Transverse colon (tissue), 4 donors: ENCODE measurements around the gene IMP4. TPM values are rescaled to one million over a fixed set of nuclear protein-coding genes. Genes with fewer than 3 reads are reported as not detected.

Experiments used
- DNase-seq: peaks from one replicate; pipeline ENCODE4 v3.0.0-alpha.2; 2019
- H3K27ac ChIP-seq, 4 donors: fragments of 200-600 bp; sonication (generic); 2 replicates each; pipeline ENCODE4 v1.5.1; 2016 to 2018; ENCODE audit warnings: inconsistent platforms in 4 of 4
- H3K27me3 ChIP-seq: fragments of 200-600 bp; sonication (generic); 2 replicates; pipeline ENCODE4 v1.5.1; 2017; ENCODE audit warnings: inconsistent platforms
- H3K36me3 ChIP-seq, 4 donors: fragments of 200-600 bp; sonication (generic); 2 replicates each; pipeline ENCODE4 v1.5.1; 2017 to 2019; ENCODE audit warnings: inconsistent platforms in 4 of 4
- H3K4me1 ChIP-seq, 4 donors: fragments of 200-600 bp; sonication (generic); 2 replicates each; pipeline ENCODE4 v1.5.1; 2017 to 2020; ENCODE audit warnings: inconsistent platforms in 4 of 4
- H3K4me3 ChIP-seq, 4 donors: fragments of 200-600 bp; sonication (generic); 1 replicate in 1 of 4; 2 replicates in 3 of 4; pipeline versions ENCODE4 v1.5.1 to v1.6.1; 2017 to 2019; ENCODE audit warnings: inconsistent platforms in 4 of 4
- H3K9me3 ChIP-seq, 2 donors: fragments of 200-600 bp; sonication (generic); 2 replicates each; pipeline ENCODE4 v1.5.1; 2017 to 2019; ENCODE audit warnings: inconsistent platforms in 2 of 2
- EP300 ChIP-seq: sonication (generic); formaldehyde crosslinking; IDR thresholded peaks from one replicate; pipeline ENCODE4 v1.6.1; 2017; ENCODE audit warnings: antibody characterized with exemption, low read depth
- POLR2A ChIP-seq: fragments of 450-650 bp; IDR thresholded peaks from one replicate; pipeline ENCODE4 v1.6.1; 2016; ENCODE audit warnings: antibody characterized with exemption, mild to moderate bottlenecking, moderate library complexity
- POLR2AphosphoS5 ChIP-seq, 3 donors: sonication (generic); formaldehyde crosslinking; IDR thresholded peaks; one replicate each; pipeline ENCODE4 v1.6.1; 2016; ENCODE audit warnings: antibody characterized with exemption in 3 of 3
- WGBS, 2 donors: methylation state at CpG; one replicate each; pipeline ENCODE4 v1.1.5; 2018; ENCODE audit warnings: low coverage in 1 of 2; 5-methylcytosine and 5-hydroxymethylcytosine counted together
- in situ Hi-C, 4 donors: fragments of 200-750 bp; cut with MboI; loops; one replicate each; pipeline versions ENCODE4 v1.15.0 to v1.15.1; 2017; ENCODE audit warnings: low sequenced_read_pairs in 3 of 4, low pct_ligation_motif_present in 1 of 4, low pct_unique_long_range_greater_than_20kb in 1 of 4
- intact Hi-C: fragments of 100-400 bp; cut with DNase I; formaldehyde crosslinking; loops from one replicate; pipeline ENCODE4 v1.15.1; 2023; ENCODE audit warnings: low total_unique reads
- total RNA-seq, 4 donors: library from RNA; depleted of rRNA; stranded (reverse); fragments of >200 nt; gene quantifications; one replicate each; pipeline ENCODE4 v1.1.0, GENCODE V29; 2016
- TF ChIP-seq, protein P1 (sequence below), 5 experiments: fragments of 200-600 bp in 3 of 5; fragments of 450-650 bp in 2 of 5; sonication (generic) in 3 of 5; IDR thresholded peaks; 1 replicate in 2 of 5; 2 replicates in 3 of 5; pipeline ENCODE4 v1.5.1; 2016 to 2017; ENCODE audit warnings: antibody characterized with exemption in 5 of 5, inconsistent platforms in 3 of 5, mild to moderate bottlenecking in 2 of 5, moderate library complexity in 1 of 5

IMP4 gene
- total RNA-seq, 4 donors from 2014 or later = 52.1 to 367 (median 83.7) TPM

DNA sequence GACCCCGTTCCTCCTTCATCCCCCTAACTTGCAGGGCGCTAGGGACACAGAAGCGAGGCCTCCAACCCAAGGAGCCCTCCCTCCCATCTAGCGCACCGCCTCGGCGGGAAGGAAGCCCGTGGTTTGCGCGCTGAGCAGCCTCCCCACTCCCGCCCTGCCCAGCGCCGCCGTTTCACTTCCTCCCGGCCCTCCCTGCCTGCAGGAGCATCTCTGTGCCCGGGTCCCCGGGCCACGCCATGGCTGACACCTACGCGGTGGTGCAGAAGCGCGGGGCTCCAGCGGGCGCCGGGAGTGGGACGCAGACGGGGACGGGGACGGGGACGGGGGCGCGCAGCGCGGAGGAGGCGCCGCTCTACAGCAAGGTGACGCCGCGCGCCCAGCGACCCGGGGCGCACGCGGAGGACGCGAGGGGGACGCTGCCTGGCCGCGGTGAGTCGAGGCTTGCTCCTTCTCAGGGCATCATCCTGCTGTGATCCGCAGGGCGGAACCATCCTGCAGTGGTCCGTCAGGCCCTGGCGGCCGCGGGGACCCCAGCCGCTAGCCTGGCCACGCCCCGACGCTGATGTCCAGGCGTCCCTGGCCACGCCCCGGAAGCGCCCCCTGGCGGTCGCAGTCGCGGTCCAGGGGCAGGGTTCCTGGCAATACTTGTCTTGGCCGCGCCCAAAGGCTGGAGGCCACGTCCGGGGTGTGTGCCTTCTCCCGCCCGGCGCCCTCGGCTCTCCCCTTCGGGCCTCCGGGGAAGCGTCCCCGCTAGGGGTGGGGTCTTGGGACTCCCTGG is 29.5 kb downstream of the IMP4 start:
- no peaks in the 10 kb centered on the region for H3K36me3 ChIP-seq
- H3K4me1 ChIP-seq = peaks cover 10 to 41% (median 14%) of the 10 kb centered on the region in 4 donors
- no peaks in the 10 kb centered on the region for H3K27me3 ChIP-seq
- intact Hi-C loops (no loop called here), in situ Hi-C loops (no loop called here)
- TF ChIP-seq POLR2A (peak; percentile 53), EP300 (no peak), POLR2AphosphoS5 (IDR thresholded peaks at IDR 0.05) (peak; percentile 71 to 87 (median 77))
- TF ChIP-seq, protein P1, sequence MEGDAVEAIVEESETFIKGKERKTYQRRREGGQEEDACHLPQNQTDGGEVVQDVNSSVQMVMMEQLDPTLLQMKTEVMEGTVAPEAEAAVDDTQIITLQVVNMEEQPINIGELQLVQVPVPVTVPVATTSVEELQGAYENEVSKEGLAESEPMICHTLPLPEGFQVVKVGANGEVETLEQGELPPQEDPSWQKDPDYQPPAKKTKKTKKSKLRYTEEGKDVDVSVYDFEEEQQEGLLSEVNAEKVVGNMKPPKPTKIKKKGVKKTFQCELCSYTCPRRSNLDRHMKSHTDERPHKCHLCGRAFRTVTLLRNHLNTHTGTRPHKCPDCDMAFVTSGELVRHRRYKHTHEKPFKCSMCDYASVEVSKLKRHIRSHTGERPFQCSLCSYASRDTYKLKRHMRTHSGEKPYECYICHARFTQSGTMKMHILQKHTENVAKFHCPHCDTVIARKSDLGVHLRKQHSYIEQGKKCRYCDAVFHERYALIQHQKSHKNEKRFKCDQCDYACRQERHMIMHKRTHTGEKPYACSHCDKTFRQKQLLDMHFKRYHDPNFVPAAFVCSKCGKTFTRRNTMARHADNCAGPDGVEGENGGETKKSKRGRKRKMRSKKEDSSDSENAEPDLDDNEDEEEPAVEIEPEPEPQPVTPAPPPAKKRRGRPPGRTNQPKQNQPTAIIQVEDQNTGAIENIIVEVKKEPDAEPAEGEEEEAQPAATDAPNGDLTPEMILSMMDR (IDR thresholded peaks at IDR 0.05) = peak; percentile 92 to 98 (median 98)
- H3K9me3 ChIP-seq = no peaks in the 10 kb centered on the region
- 0 to 1% methylated on average over 1 to 38 of the region's 81 CpGs for WGBS, 2 donors
- H3K27ac ChIP-seq = peak overlapping the region; percentile 84 to 92 (median 88)
- peak; percentile 95 for DNase-seq
- peak overlapping the region; percentile 57 to 79 (median 68) for H3K4me3 ChIP-seq

DNA sequence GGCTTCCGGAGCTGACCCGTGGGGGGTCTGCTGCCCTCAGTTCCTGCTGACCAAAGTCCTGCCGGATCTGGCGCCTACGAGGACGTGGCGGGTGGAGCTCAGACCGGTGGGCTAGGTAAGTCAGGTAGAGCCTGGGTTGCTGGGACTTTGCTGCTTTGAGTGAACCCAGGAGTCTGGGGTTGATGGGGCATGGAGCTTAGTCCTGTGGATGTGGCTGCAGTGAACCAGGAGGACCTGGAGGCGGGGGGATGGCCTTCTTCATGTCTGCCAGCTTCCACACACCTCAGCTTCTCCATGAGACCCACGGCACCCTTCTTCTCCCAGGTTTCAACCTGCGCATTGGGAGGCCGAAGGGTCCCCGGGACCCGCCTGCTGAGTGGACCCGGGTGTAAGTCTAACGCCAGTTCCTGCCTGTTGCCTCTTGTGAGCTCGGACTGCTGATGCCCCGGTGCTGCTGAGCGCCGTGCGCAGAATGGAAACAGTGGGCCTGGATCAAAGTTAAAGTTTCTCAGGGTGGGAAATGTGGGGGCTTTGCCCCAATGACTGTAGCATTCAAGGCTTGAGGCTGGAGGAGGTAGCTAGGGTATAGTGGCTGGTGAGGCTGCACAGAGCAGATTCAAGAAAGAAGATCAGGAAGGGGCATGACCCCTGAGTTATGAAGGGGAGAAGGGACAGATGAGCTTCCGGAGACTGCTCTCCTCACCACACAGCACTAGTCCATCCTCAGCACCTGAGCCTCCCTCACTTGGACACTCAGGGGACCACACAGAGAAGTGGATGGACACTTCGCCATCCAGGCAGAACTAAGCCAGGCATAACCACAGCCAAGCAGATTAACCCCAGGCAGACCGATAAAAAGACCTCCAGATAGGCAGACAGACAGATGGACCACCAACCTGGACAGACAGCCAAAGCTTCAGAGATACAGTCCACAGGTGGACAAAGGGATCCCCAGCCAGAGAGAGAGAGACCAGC is 30.4 kb downstream of the IMP4 start:
- Histone ChIP-seq H3K4me3 (peak overlapping the region; percentile 57 to 79 (median 68)), H3K9me3 (no peaks in the 10 kb centered on the region), H3K27me3 (no peaks in the 10 kb centered on the region), H3K36me3 (no peaks in the 10 kb centered on the region), H3K4me1 (peaks cover 10 to 41% (median 14%) of the 10 kb centered on the region in 4 donors), H3K27ac (peak overlapping the region; percentile 84 to 92 (median 88))
- in situ Hi-C loops = no loop called here
- no peak for TF ChIP-seq POLR2AphosphoS5 (IDR thresholded peaks at IDR 0.05)
- TF ChIP-seq, protein P1 (IDR thresholded peaks at IDR 0.05) = peak in 3 of 5 experiments; percentile 4 to 30 (median 27)
- 62 to 100% methylated on average over 1 to 20 of the region's 24 CpGs for WGBS, 2 donors
- intact Hi-C loops = no loop called here
- no peak for DNase-seq

DNA sequence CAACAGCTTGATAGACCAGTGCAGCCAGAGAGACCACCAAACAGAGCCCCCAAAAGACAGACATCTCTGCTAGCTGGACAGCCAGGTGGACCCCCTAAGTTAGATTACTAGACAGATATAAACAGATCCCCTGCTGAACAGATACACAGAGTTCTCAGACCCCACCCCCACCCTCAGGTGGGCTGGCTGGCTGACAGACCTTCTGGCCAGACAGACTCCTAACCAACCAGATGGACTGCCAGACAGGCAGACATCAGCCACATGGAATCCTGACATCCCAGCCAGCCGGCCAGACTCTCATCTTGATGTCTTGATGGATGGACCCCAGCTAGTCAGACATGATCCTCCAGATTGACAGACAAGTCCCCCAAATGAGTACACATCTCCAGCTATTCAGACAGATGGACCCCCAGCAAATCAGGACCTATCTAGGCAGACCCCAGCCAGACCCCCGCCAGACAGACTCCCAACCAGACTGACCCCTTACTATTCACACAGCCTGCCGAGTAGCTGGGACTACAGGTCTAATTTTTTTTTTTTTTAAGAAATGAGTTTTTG is 31.2 kb downstream of the IMP4 start:
- intact Hi-C loops (no loop called here), in situ Hi-C loops (no loop called here)
- no peak for TF ChIP-seq EP300
- TF ChIP-seq POLR2A = no peak
- no peak for TF ChIP-seq POLR2AphosphoS5 (IDR thresholded peaks at IDR 0.05)
- TF ChIP-seq, protein P1 (IDR thresholded peaks at IDR 0.05) = no peak
- no peak for DNase-seq
- Histone ChIP-seq H3K9me3 (no peaks in the 10 kb centered on the region), H3K36me3 (no peaks in the 10 kb centered on the region), H3K4me1 (peaks cover 10 to 41% (median 14%) of the 10 kb centered on the region in 4 donors), H3K27me3 (no peaks in the 10 kb centered on the region), H3K27ac (no peak overlapping the region), H3K4me3 (no peak overlapping the region)
- 91% methylated on average over 3 of the region's 3 CpGs; no CpG with 5 or more reads in 1 of the 2 donors for WGBS, 2 donors
